ENCODE results near the gene C4B.
"Not testable (repeated sequence)": the region's sequence is repeated elsewhere in the genome, so short reads cannot be mapped to it uniquely, and the experiment has no call there.

Gene C4B
- 0 reads per million in 2 donors for total RNA-seq

- not testable (repeated sequence) for DNase-seq
These were observed at the start of gene C4B for GRCh38 chr6:32014547-32014946. Gene C4B (plus strand): TSS chr6:32014795. CDS start chr6:32014846, 51 bp downstream.

DNA sequence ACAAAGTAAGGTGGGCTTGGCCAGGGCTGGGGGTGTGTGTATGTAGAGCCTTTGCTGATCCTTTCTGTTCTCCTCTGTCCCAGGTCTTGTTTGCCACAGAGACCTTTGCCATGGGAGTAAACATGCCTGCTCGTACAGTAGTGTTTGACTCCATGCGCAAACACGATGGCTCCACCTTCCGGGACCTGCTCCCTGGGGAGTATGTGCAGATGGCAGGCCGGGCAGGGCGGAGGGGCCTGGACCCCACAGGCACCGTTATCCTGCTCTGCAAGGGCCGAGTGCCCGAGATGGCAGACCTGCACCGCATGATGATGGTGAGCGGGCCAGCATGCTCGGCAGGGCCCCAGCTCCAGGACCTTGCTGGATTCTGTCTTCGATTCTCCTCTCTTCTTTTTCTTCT lies 48.9 kb upstream of the C4B start:
- DNase-seq = no peak

DNA sequence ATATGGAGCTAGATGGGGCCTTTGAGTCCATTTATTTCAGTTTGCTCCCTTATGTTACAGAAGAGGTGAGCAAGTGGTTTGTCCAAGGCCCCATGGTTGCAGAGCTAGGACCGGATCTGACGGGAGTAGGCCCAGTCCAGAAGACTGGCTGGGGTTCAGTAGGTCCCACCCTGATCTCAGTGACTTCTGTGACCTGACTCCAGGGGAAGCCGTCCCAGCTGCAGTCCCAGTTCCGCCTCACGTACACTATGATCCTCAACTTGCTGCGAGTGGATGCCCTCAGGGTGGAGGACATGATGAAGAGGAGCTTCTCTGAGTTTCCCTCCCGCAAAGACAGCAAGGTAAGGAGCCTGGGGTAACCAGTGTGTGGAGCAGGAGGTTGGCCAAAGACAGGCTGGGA lies 48.1 kb upstream of the C4B start:
- no peak for DNase-seq

DNA sequence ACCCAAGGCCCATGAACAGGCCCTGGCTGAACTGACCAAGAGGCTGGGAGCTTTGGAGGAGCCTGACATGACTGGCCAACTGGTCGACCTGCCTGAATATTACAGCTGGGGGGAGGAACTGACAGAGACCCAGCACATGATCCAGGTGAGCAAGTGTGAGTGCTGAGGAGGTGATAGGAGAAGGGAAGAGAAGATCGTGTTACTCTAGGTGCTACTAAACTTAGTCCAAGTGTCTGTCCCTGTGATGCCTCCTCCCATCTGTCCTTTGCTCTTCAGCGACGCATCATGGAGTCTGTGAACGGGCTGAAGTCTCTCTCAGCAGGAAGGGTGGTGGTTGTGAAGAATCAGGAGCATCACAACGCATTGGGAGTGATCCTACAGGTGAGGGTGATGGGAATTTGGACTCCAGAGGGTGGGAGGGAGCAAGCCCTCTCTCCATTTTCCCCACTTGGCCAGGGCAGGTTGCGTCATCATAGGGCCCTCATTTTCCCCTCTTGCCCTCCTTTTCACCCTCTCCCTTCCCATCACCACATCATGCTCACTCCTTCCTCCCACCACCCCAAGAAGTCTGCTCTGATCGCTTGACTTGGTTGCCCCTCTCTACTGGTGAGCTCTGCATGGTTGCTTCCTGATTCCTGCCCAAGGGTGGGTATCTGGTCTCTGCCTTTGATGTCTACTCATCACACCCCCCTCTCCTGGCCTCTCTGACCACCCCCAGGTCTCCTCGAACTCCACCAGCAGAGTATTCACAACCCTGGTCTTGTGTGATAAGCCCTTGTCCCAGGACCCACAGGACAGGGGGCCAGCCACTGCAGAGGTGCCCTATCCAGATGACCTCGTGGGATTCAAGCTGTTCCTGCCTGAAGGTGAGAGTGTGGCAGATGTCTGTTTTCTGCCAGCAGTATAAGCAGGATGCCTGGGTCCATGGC lies 47.3 kb upstream of the C4B start:
- DNase-seq = no peak

DNA sequence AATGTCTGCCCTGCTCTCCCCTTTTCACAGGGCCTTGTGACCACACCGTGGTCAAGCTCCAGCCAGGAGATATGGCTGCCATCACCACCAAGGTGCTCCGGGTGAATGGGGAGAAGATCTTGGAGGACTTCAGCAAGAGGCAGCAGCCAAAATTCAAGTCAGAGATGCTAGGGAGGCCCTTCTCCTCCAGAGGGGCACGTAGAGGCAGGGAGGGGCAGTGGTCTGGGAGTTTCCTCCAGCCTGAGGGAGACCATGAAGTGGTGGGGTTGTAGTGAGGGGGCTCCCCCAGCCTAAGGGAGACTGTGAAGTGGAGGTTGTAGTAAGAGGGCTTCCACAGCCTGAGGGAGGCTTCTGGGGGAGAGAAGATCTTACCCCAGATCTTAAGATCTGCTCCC lies 46.7 kb upstream of the C4B start:
- no peak for DNase-seq

- no peak for DNase-seq
These were observed 46.3 kb upstream of the C4B start for GRCh38 chr6:31968326-31968725.

DNA sequence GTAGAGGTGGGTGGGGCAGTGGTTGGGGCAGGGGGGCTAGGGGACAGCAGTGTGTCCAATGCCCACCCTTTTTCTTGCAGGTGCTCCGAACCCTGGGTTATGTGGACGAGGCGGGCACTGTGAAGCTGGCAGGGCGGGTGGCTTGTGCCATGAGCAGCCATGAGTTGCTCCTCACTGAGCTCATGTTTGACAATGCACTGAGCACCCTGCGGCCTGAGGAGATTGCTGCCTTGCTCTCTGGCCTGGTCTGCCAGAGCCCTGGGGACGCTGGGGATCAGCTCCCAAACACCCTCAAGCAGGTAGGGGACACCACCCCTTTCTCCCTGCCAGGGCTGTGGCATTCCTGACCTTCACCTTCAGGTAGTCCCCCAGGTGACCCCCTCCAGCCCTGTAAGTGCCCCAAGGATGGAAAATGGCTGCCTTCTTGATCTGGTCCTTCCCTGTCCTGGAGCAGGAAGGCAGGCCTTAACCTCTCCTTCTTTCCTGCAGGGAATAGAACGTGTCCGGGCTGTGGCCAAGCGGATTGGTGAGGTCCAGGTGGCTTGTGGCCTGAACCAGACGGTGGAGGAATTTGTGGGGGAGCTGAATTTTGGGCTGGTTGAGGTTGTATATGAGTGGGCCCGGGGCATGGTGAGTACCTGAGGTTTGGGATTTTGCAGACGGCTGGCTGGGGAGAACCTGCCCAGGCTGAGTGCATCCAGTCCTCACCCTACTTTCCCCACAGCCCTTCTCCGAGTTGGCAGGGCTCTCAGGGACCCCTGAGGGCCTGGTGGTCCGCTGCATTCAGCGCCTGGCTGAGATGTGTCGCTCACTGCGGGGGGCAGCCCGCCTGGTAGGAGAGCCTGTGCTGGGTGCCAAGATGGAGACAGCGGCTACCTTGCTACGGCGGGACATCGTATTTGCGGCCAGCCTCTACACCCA lies 45.5 kb upstream of the C4B start:
- DNase-seq = no peak

DNA sequence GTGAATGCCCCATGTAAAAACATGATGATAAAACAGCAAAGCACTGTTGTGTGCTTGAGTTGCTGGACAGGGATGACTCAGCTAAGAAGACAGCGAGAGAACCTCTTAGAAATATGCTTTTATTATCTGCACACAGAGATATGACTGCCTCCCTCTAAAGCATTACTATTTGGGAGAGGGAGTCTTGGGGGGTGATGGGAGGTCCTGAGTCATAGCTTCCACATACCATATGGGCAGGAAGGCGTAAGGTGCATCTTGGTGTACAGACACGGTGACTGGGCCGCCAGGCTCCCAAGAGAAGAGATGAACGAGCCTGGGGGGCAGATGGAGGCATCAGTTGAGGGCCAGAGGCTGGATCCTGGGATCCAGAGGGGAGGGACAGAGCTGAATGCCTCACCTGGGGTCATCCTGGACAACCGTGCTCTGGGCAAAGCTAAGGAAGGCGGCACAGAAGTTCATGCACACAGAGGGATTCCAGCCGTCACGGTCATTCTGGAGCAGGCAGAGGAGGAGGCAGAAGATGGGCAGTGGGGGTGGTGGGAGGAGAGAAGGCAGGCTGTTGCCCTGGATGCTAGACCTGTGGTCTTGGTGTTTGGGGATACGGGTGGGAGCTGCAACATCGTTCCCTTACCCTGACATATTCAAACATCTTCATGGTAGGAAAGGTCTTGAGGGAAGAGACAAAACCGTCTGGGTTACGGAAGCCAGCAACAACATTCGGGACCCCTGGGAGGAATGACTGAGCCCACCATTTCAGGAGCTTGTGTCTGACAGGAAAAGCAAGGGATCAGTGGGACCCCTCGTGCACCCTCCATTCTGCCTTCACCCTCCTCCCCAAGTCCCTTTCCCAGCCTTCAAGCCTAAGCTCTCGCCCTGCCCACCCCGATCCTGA lies 44.6 kb upstream of the C4B start:
- DNase-seq = no peak

- DNase-seq = no peak
These were observed 43.9 kb upstream of the C4B start for GRCh38 chr6:31970604-31971271.

GRCh38 chr6:31971279-31971992 lies 43.2 kb upstream of the C4B start:
- no peak for DNase-seq

GRCh38 chr6:31971993-31972708 lies 42.4 kb upstream of the C4B start, which contains the start of gene DXO:
Gene DXO (minus strand): TSS chr6:31972138. CDS start chr6:31971675, 463 bp downstream.
- peak; percentile 95 to 100 (median 97) for DNase-seq

DNA sequence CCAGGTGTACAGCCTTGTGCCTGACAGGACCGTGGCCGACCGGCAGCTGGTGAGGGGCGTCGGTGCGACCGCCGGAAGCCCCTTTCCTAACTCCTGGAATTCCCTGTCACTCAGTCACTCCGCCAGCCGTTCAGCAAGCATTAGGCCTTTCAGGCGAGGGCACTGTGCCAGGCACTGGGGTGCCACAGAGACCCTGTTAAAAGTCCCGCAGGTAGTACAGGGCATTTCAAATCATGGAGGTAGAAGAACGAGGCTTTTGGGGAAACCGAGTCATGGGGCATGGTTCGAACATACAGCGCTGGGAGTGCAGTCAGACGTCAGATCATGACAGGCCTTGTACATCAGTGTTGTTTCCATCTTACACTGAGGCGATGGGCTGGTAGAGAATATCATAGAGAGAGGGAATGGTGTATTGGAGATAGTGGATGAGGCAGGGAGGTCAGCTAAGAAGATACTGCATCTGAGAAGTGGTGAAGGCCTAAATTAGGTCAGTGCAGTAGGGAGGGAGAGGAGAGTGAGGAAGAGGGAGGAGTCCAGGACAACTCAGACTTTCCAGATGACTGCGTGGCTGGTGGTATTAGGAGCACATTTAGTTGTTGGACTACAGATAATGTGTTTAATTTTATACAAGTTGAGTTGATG lies 41.8 kb upstream of the C4B start:
- DNase-seq = no peak

GRCh38 chr6:31976065-31976464 lies 38.5 kb upstream of the C4B start:
- not testable (repeated sequence) for DNase-seq

DNA sequence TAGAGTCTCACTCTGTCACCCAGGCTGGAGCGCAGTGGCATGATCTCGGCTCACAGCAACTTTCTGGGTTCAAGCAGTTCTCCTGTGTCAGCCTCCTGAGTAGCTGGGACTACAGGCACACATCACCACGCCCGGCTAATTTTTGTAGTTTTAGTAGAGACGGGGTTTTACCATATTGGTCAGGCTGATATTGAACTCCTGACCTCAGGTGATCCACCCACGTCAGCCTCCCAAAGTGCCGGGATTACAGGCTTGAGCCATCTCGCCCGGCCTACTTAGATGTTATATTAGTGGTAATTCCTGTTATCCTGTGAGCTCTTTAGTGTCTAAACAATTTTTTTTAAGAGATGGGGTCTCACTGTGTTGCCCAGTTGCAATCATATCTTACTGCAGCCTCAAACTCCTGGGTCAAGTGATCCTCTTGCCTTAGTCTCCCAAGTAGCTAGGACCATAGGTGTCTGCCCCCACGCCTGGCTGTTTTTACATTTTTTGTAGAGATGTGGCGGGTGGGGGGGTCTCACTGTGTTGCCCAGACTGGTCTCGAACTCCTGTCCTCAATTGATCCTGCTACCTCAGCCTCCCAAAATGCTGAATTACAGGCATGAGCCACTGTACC lies 36.7 kb upstream of the C4B start:
- no peak for DNase-seq

DNA sequence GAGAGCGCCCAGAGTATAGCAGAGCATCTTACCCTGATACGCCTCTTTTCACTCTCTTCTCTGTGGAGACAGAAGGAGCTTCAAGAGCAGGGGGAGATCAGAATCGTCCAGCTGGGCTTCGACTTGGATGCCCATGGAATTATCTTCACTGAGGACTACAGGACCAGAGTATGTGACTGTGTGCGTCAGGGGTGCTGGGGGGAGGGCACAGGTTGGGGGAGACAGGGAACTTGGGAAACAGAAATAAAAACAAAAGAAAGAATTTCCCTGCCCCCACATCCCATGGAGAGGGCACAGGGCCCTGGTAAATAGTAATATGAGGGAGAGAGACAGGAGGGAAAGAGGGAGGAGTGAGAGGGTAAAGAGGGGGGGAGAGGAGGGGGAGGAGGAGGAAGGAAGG lies 35.8 kb upstream of the C4B start:
- DNase-seq = no peak

- DNase-seq = no peak
These were observed 35.2 kb upstream of the C4B start for GRCh38 chr6:31979238-31979898.

DNA sequence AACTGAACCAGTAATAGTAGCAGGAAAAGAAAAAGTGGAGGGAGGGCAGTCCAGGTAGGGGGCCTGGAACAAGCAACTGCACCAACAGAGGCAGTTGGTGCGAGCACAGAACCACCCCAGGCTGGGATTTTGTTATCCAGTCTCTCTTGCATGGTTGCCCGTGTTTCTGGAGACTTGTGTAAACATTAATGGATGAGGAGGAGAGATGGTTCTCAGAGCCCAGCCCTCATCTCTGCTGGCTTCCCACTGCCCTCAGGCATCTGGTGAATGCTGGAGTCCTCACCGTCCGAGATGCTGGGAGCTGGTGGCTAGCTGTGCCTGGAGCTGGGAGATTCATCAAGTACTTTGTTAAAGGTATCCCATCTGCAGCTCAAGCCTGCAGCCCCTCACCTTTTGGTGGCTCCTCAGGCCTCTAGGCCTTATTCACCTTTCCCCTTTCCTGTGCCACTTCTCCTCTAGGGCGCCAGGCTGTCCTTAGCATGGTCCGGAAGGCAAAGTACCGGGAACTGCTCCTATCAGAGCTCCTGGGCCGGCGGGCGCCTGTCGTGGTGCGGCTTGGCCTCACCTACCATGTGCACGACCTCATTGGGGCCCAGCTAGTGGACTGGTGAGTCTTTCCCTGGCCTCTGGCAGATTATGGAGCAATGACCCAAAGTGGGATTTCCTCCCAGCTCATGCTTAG lies 34.3 kb upstream of the C4B start:
- DNase-seq = not testable (repeated sequence)

DNA sequence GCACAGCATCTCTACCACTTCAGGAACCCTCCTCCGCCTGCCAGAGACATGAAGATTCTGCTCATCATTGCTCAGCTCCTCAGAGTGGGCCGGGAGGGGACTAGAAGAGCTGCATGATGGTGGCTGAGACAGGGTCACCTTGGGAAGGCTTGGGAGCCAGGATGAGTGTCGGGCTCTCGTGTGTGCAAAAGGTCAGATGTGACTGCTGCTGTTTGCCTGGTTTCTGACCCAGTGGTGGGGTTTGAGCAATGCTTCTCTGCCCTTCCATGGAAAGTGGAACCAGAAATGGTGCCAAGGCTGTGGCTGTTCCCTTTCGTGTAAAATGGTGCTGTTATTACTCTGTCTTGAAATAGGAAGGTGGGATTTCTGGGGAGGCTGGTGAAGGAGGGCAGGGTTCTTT lies 33.6 kb upstream of the C4B start:
- not testable (repeated sequence) for DNase-seq

Data from T-helper 2 cell (primary cell).